ENCODE results near the gene FAM20B.
"Not testable (repeated sequence)": the region's sequence is repeated elsewhere in the genome, so short reads cannot be mapped to it uniquely, and the experiment has no call there.

The FAM20B gene

DNA sequence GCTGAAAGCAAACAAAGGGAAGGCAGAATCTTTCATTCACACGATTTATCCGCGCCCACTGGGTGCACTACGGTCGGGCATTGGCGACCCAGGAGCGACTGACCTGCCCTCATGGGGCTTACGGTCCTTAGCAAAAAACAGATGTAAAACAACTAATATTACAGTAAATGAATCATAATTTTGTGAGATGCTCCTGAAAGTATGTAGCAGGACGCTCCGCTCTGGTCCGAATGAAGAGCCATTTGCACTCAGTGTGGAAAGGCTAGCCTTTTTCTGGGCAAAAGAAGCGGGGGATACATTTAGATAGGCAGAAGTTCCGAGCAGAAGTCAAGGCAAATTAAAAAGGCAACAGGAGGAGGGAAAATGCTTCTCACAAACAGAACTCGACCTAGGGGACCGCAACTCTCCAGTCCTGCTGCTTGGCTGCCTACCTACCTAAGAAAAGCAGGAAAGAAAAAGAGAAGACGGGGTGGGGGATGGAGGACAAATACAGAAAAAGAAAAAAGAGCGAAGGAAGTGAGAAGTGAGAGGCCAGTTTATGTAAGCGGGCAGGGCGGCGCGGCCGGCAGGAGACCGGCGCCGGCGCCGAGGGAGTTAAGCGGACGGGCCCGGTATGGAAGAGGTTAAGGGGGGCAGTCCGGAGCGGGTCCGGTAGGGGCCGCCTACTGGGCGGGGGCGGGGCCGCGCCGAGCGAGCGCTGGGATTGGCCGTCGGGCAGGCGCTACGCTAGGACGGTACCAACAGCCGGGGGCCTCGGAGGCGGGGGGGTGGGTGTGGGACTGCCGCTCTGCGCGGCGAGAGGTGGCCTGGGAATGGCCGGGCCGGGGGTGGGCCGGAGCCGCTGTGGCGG, at the start of gene FAM20B:
TSS of gene FAM20B (plus strand) at position 770 of the 850 bp plus-strand sequence. CDS start 17,954 bp downstream, outside the sequence.
- peak; percentile 82 to 84 for DNase-seq (ENCODE audit: low read depth in 2 of 2)

GRCh38 chr1:178976541-178976940, 49.2 kb upstream of the FAM20B start:
- DNase-seq (ENCODE audit: low read depth in 2 of 2) = no peak

- DNase-seq (ENCODE audit: low read depth in 2 of 2) = no peak
These were observed 39.5 kb upstream of the FAM20B start for GRCh38 chr1:178986204-178986603.

DNA sequence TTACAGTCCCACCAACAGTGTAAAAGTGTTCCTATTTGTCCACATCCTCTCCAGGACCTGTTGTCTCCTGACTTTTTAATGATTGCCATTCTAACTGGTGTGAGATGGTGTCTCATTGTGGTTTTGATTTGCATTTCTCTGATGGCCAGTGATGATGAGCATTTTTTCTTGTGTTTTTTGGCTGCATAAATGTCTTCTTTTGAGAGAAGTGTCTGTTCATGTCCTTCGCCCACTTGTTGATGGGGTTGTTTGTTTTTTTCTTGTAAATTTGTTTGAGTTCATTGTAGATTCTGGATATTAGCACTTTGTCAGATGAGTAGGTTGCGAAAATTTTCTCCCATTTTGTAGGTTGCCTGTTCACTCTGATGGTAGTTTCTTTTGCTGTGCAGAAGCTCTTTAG, 37.5 kb upstream of the FAM20B start:
- DNase-seq (ENCODE audit: low read depth in 2 of 2) = not testable (repeated sequence)

- DNase-seq (ENCODE audit: low read depth in 2 of 2) = no peak
These were observed 32.1 kb upstream of the FAM20B start for GRCh38 chr1:178993559-178993958.

- DNase-seq (ENCODE audit: low read depth in 2 of 2) = no peak
These were observed 28.3 kb upstream of the FAM20B start for GRCh38 chr1:178997428-178997827.

DNA sequence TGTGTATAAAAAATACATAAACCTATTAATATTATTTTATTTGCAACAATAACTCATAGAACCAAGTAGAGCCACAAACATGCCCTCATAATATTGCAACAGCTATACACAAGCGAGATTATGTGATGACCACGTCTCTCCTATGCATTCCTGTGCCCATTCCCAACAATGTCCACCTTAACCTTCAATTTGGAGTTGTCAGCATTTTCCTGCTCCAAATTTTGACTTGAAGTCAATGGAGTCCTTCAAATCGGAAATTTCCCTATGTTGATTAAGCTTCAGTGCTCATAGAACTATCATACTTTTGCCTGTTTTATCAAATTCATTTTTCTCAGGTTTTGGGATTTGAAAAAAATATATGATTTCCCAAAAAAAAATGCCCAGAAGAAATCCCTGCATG, 27.4 kb upstream of the FAM20B start:
- DNase-seq (ENCODE audit: low read depth in 2 of 2) = no peak

- no peak for DNase-seq (ENCODE audit: low read depth in 2 of 2)
These were observed 26.6 kb upstream of the FAM20B start for GRCh38 chr1:178999061-178999460.

- no peak for DNase-seq (ENCODE audit: low read depth in 2 of 2)
These were observed 24.2 kb upstream of the FAM20B start for GRCh38 chr1:179001451-179001850.

GRCh38 chr1:179002064-179002463, 23.6 kb upstream of the FAM20B start:
- DNase-seq (ENCODE audit: low read depth in 2 of 2) = not testable (repeated sequence)

DNA sequence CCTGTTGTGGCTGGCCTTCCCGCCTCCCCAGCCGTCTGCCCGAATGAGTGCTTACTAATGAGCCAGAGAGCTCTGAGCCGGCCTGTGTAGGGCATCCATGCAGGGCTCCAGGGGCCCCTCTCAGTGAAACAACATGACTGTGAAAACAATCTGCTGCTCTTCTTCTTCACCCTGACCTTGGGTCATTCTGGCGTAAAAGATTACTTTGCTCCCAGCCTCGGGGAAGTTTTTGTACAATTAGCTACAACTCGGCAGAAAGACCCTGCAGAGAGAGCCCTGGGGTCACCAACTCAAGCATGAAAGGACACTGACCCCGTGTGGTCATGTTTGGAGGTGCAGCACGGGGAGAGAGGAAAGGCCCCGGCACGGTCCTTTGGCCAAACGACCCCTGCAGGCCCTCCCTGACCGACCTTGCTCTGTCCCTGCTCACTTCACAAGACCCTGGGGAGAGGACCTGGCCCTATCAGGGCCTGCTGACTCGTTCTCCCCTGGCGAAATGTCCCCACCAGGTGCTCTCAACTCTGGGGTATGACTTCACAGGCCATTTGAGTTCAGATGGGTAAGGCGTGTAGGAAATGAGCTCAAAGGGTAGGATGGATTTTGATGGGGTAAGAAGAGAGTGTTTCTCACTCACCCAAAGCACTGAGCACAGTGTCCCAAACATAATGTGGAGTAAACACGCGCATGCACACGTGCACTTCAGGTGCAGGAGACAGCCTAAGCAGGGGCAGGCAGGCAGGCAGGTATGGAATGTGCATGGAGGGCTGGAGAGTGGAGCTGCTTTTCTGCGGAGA, 22.9 kb upstream of the FAM20B start:
- peak; percentile 40 to 52 for DNase-seq (ENCODE audit: low read depth in 2 of 2)

GRCh38 chr1:179003512-179004066, 22.1 kb upstream of the FAM20B start:
- no peak for DNase-seq (ENCODE audit: low read depth in 2 of 2)

- DNase-seq (ENCODE audit: low read depth in 2 of 2) = no peak
These were observed 18.5 kb upstream of the FAM20B start for GRCh38 chr1:179007233-179007632.

DNA sequence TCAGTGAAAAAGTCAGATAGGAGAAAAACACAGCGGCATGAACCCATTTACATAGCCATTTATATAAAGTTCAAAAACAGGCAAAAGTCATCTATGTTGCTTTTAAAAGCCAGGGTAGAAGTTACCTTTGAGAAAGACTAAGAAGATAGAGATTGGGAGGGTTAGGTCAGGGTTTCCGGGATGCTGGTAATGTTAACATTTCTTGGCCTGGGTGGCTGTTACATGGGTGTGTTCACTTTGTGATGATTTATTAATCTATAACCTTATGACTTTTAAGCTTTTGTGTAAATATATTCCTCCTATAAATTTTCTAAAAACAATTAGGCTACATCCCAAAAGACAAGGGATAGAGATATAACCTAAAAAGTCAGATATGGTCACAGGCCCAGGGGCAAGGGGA, 15.0 kb upstream of the FAM20B start:
- no peak for DNase-seq (ENCODE audit: low read depth in 2 of 2)

DNA sequence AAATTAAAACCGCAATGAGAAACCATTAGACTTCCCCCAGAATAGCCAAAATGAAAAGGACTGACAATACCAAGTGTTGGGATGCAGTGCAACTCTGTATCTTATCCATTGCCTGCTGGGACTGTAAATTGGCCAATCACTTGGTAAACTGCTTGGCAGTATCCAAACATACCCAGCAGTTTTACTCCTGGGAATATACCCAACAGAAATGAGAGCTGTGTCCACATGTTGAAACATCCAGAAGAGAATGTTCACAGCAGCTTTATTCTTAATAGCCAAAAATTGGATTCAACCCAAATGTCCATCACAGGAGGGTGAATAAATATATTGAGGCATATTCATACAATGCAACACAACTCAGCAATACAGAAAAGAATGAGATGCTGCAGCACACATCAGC, 13.7 kb upstream of the FAM20B start:
- no peak for DNase-seq (ENCODE audit: low read depth in 2 of 2)

DNA sequence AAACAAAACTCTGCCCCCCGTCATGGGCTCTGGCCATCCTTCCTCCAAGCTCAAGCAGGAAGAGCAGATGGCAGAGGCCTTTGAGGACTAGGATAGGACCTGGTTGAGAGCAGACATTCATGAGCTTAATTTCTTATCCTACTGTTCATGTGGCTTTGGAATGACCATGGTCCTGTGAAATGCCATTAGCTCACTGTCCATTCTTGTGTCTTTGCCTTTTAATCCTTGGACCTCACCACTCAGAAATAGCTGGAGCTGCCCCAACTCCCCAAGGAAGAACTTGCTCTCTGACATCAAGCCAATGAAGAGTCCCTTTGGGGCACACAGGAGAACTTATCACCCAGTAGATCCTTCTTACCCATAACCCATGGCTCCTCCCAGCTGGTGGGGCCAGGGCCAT, 11.6 kb upstream of the FAM20B start:
- no peak for DNase-seq (ENCODE audit: low read depth in 2 of 2)

GRCh38 chr1:179015396-179015795, 10.3 kb upstream of the FAM20B start:
- DNase-seq (ENCODE audit: low read depth in 2 of 2) = no peak

DNA sequence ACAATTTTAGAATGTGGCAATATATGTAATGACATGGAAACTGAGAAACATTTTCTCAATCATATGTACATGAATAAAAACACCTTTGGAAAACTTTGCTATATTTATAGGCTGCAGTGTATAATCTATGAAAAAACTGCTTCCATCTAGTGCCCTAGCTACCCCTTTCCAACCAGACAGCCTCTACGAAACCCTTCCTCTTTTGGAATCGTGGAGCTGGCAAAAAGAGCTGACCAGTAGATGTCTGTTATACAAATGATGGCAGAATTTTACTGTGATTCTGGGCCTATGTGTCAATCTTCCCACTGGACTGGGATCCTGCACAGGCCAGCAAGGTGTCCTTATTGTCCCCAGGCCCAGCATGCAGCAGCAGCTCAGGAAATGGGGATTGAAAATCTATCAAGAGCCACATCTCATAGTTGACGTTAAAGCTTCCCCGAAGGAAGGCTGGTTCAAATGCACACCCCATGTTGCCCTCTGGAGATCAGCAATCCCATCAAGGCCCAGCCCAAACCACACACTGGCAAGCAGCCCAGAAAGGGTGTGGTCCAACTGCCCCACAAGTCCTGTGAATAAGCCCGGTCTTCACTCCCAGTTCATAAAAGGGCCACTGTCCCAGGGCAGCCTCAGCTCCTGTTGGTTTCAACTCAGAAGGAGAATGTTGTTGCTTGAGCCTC, 8.8 kb upstream of the FAM20B start:
- no peak for DNase-seq (ENCODE audit: low read depth in 2 of 2)

DNA sequence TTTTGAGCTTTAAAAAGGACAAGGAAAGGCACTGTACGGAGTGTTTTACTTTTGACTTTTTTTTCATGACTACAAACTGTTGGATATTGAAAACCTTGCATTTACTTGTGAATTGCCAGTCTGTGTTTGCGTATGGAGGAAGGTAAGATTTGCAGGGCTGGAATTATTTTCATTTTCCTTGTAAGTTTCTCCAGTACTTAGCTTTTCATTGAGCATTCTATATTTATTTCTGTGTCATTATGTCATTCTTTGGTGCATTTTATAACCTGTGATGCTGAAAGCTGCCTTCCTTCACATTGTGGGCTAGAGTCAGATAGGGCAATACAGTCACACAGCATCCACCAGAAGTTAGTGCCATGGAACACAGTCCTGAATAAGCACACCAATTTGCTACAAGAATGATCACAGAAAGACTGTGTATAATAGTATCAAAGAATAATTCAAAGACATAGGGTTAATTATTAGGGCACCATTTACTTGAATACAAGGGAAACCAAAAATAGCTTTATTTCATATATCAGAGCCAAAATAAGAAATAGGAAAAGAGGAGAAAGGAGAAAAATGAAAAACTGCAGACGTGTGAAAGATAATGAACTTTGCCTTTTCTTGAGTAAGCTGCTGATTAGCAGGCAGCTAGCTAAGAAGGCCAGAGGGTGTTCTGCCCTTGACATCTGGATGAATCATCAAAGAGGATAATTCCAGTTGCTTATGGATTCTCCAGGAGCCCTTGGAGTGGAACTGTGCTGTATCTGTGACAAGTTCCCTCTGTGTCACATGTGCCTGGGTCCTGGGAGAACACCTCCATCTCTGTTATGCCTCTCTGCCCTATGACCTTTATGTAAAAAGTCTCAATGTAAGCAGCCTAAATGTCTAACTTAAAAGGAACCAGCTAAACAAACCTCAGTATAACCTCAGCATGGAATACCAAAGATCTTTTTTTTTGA, 8.0 kb upstream of the FAM20B start:
- DNase-seq (ENCODE audit: low read depth in 2 of 2) = no peak

DNA sequence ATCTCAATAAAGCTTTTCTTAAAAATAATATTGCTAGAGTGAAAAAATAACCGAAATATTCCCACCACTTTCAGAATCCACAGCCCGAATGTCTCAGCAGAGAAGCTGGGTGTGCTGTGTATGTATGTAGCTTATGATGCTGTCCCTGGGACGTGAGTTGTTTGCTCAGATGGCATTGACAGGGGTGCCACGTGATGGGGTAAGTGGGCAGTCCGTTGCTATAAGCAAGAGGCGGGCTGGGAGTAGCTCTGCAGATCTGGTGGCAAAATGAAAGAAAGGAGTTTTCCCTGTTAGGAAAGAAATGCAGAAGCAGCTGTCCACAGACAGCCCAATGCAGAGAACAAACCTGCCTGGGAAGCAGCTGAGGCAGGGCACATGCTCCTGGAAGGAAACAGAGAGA, 3.8 kb upstream of the FAM20B start:
- DNase-seq (ENCODE audit: low read depth in 2 of 2) = no peak
